HL-60/S4 (cell line): ENCODE measurements around the gene SFXN4.
"Not testable (repeated sequence)": the region's sequence is repeated elsewhere in the genome, so short reads cannot be mapped to it uniquely, and the experiment has no call there.

Experiments
- in situ Hi-C: fragments of 300-500 bp; cut with MboI; formaldehyde crosslinking; loops from 2 replicates; pipeline ENCODE4 v1.14.3; 2022; ENCODE audit warnings: low sequenced_read_pairs

The SFXN4 gene

DNA sequence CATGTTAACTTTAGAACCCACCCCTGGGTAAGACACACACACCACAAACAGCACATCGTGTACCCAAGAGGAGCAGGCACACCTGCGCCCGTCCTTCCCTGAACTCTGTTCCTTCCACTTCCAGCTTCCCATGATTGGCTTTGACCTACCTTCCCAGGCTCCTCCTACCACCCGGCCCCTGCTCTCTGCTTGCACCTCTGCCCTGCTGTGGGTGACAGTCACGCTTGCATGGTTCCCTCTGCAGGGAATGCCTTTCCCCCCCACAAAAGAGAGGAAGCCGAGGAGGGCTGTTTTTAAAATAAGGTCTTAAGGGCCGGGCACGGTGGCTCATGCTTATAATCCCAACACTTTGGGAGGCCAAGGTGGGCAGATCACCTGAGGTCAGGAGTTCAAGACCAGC lies 16.4 kb downstream of the SFXN4 start:
- in situ Hi-C loops, result no loop called here

DNA sequence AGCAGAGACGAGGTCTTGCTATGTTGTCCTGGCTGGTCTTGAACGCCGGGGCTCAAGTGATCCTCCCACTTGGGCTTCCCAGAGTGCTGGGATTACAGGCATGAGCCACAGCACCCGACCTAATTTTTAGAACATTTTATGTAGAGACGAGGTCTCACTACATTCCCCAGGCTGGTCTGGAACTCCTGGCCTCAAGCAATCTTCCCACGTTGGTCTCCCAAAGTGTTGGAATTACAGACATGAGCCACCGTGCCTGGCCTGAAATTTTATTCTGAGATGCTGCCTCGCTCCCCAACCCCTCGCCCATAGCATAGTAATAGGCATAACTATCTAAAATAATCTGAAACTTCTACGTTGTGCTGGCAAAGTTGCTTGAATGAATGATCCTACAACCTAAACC lies 21.9 kb downstream of the SFXN4 start:
- in situ Hi-C loops, result no loop called here

DNA sequence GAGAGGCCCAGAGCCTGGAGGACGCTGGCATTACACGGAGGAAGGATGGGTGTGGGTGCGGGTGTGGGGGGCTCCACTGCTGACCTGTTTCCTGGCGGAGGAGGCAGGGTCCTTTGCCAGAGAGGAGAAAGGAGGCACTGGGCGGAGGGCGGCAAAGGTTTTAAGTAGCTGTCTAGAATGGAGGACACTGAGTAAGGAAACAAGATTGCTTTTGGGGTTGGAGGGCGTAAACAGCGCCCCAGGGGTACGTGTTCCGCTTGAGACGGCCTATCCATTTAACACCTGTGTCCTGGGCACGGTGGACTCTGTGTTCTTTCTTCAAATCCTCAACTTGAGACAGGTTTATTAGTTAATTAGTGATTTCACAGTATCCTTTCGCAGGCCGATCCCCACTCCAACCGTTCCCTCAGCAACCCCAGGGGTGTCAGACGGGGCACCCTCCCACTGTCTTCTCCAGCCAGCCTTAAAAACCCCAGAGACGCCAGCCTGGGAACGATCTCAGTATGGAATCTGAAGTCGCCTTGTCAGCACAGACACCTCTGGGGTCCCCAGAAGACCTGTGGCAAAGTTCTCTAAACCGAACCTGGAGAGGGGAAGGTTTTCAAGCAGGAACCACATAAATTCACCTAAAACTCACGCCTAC lies 24.8 kb downstream of the SFXN4 start:
- in situ Hi-C loops, result no loop called here

- in situ Hi-C loops, result no loop called here
These were observed 25.9 kb downstream of the SFXN4 start for GRCh38 chr10:119139464-119140067.

DNA sequence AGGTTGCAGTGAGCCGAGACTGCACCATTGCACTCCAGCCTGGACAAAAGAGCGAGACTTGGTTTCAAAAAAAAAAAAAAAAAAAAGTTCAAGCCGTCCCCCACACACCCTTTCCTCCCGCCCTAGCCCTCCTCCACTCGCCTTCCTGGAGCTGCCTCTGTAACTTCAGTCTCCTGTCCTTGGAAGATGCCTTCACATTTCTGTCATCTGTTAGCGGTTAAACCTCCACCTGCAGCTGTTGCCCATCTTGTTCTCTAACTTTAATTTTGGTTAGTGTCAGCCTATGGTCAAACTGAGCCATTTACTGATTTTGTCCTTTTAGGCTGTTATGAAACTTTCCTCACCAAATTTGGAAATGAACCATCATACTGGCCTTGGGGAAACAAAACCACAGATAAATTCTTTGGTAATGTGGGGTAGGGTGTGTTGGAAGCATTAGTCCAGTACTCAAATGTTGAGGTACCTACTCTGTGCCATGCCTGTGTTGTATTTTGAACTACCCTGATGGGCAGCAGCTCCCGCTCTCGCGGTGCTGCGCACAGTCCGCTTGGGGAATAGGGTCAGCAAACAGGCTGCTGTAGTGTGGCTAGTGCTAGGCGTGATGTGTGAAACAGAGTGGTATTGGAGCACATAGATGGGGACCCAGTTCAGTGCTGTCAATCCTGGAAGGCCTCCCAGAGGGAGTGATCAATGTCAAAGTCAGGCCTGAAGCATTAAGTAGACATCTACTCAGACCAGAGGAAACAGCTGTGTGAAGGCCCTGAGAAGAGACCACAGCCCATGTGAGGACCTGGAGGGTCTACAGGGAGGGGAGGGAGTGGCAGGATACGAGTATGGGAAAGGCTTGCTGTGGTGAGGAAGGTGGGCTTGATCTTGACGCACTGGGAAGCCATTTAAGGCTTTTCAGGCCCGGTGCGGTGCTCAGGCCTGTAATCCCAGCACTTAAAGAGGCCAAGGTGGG lies 26.9 kb downstream of the SFXN4 start:
- in situ Hi-C loops, result no loop called here

GRCh38 chr10:119137878-119138277 lies 27.6 kb downstream of the SFXN4 start:
- in situ Hi-C loops, result not testable (repeated sequence)

GRCh38 chr10:119136084-119136483 lies 29.4 kb downstream of the SFXN4 start:
- in situ Hi-C loops, result no loop called here

GRCh38 chr10:119135513-119135881 lies 30.0 kb downstream of the SFXN4 start:
- in situ Hi-C loops, result no loop called here

- in situ Hi-C loops, result no loop called here
These were observed 31.6 kb downstream of the SFXN4 start for GRCh38 chr10:119133949-119134348.

DNA sequence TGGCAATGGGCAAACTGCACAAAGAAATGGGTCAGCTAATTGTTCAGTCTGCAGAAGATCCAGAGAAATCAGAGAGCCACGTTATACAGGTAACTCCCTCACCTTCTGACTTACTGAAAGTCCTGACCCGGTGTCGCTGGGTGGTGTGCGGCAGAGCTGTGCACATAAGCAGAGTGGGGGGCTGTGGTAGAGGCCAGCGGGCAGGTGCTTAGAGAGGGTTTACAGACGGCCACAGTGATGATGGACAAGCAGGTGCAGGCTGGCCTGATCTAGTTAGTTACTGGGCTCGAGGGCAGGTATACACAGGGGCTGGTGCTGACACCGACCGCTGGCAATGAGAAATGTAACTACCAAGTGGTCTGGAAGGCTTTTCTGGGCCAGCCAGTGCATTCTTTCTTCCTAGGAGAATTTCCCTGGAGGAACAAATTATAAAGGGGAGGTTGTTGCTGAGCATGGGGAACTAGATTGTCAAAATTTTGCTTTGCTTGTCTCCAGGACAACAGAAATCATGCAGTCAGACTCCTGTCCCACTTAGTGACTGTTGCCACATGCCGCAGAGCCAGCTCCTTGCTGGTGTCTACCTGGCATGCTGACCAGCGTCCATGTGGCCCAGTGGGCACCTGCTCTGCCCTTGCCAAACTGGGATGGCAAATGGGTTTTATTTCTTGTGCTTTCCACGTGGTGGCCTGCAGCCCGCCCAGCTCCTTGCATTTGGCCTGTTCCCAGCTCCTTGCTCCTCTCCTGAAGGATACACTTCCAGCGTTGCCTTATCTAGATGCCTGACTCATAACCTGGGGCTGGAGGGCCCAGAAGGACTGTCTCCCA lies 32.8 kb downstream of the SFXN4 start:
- in situ Hi-C loops, result no loop called here

DNA sequence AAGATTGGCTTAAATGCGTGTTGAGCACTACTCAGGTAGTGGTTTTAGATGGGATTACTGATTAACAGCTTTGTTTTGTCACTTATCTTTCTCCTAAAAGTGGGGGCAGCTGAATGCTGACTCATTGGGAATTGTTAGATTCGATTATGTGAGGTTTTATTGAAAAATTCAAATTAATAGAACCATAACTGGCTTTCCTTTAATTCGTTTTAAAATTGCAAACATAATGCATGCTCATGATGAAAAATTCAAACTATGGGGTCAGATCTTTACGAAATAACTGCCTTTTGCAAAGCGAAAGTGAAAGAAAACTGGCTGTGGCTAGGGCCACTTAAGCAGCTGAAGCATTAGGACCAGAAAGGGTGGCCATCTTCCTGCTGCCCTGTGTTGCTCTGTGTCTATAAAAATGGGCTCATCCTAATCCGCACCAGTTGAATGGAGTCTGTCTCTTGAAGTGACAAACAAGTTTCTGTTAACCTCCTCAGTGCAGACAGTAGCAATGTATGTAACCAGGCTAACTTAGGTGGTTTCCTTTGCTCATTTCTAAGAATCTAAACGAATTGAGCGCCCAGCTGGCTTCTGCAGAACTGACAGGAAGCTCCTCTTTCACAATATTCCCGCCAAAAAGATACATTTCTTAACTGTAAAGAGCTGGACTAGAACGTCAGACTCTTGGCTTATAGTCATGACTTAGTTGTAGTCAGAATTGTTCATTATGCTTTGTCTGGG lies 33.8 kb downstream of the SFXN4 start:
- in situ Hi-C loops, result no loop called here

DNA sequence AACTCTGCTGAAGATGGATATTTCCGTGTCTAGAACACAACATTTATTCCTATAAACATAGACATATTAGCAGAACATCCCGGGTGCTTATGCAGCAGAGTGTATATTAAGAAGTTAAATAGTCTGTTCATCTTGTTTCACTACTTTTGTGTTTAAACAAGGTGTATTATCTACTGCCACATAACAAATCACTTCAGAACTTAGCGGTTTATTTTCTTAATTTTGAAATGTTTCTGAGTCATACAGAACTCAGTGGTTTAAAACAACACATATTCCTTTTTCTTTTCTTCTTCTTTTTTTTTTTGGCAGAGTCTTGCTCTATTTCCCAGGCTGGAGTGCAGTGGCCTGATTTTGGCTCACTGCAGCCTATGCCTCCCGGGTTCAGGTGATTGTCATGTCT lies 35.8 kb downstream of the SFXN4 start:
- in situ Hi-C loops, result no loop called here

DNA sequence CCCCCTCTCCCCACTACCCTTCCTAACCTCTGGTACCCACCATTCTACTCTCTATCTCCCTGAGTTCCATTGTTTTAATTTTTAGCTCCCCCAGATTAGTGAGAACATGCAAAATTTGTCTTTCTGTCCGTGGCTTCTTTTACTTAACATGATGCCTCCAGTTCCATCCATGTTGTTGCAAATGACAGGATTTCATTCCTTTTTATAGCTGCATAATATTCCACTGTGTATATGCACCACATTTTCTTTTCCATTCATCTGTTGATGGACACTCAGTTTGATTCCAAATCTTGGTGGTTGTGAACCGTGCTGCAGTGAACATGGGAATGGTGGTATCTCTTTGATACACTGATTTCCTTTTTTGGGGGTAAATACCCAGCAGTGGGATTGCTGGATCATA lies 39.6 kb downstream of the SFXN4 start:
- in situ Hi-C loops, result no loop called here

DNA sequence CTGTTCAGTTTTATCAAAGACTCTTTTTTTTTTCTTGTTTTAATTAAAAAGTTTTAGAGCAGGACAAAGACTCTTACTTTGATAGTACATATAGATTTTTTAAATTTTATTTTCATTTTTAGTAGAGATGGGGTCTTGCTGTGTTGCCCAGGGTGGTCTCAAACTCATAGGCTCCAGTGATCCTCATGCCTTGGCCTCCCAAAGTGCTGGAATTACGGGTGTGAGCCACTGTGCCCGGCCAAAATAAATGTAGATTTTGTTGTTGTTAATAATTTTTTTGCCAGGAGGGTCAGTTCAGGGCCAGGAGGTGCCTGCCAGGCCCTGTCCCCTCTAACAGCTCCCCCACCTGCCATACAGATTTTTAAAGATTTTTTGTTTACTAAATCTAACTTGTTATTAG lies 44.6 kb downstream of the SFXN4 start:
- in situ Hi-C loops, result no loop called here

DNA sequence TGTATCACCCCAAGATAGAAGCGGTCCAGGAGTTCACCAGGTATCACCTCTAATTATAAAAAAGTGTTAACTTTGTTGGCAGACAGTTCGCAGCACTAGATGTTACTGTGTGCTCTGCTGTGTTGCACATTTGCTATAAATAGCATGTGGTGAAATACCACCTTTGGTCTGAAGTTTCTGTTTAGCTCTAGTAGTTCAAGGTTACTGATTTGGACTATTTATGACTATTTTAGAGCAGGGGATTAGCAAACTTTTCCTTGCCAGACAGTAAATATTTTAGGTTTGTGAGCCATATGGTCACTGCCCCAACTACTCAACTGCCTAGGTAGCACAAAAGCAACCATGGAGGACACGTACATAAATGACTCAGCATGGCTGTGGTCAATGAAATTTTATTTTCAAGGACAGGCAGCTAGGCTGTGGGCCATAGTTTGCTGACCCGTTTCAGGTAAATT lies 45.1 kb downstream of the SFXN4 start:
- in situ Hi-C loops, result no loop called here

DNA sequence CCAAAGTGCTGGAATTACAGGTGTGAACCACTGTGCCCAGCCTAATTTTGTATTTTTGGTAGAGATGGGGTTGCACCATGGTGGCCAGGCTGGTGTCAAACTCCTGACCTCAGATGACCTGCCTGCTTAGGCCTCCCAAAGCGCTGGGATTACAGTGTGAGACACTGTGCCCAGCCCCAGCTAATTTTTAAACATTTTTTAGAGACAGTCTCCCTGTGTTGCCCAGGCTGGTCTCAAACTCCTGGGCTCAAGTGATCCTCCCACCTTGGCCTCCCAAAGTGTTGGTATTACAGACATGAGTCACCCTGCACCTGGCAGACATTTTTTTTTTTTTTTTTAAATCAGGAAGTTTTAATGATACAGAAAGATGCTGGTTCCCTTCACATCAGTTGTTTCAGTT lies 46.1 kb downstream of the SFXN4 start:
- in situ Hi-C loops, result no loop called here

DNA sequence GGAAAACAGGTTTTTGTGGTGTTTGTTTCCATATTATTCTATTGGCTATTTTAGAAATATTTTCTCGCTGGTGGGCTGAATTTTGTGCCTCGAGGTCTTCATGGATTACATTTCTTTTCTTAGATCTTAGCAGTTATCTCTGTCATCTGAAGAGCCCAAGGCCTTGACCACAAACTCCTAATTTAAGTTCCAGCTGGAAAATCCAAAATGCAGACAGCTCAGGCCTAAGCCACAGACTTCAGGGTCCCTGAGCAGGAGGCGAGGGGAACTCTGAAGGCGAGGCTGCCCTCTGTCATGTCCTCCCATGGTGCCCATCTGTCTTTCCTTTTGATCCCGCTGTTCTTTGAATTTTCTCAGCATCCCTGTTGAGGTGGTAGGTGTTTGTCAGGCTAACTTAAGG lies 47.3 kb downstream of the SFXN4 start:
- in situ Hi-C loops, result no loop called here

GRCh38 chr10:119116326-119116951 lies 49.1 kb downstream of the SFXN4 start:
- in situ Hi-C loops, result no loop called here

- in situ Hi-C loops, result no loop called here
These were observed 49.6 kb downstream of the SFXN4 start for GRCh38 chr10:119115926-119116325.
